Cardiac muscle cell (in vitro differentiated cells and primary cell): ENCODE measurements around the gene MASP2. TPM values are rescaled to one million over a fixed set of nuclear protein-coding genes. Genes with fewer than 3 reads are reported as not detected.

Experiments used
- DNase-seq, 2 donors: peaks; one replicate each; pipeline versions ENCODE4 v3.0.0 to v3.0.0-alpha.2; 2010 to 2017; ENCODE audit warnings: low read depth in 1 of 2, low spot score in 1 of 2
- H3K27ac ChIP-seq: fragments of 200-600 bp; sonication (generic); 2 replicates; pipeline ENCODE4 v1.5.1; 2016
- H3K27me3 ChIP-seq: fragments of 200-600 bp; sonication (generic); 2 replicates; pipeline ENCODE4 v1.6.0; 2016; ENCODE audit warnings: control low read depth
- H3K36me3 ChIP-seq: fragments of 200-600 bp; sonication (generic); 2 replicates; pipeline ENCODE4 v1.5.1; 2016; ENCODE audit warnings: control low read depth
- H3K4me1 ChIP-seq: fragments of 200-600 bp; sonication (generic); 2 replicates; pipeline ENCODE4 v1.8.1; 2017; ENCODE audit warnings: low read depth, mild to moderate bottlenecking, mixed run types
- H3K4me3 ChIP-seq: fragments of 200-600 bp; sonication (generic); 2 replicates; pipeline ENCODE4 v1.5.1; 2016; ENCODE audit warnings: mild to moderate bottlenecking
- H3K9me3 ChIP-seq: fragments of 200-600 bp; sonication (generic); 2 replicates; pipeline ENCODE4 v1.5.1; 2017; ENCODE audit warnings: low read depth, mild to moderate bottlenecking, control low read depth
- polyA plus RNA-seq: library from polyadenylated mRNA; unstranded; fragments of >200 nt; fragmentation: Nextera tagmentation; extraction: Ambion mirVana; gene quantifications from 2 replicates; pipeline ENCODE4 v1.2.1, GENCODE V29; 2016
- total RNA-seq: library from RNA; depleted of rRNA; stranded (reverse); fragments of >200 nt; gene quantifications from 2 replicates; pipeline ENCODE4 v1.2.3, GENCODE V29; 2016
- TF ChIP-seq, protein P1 (sequence below): IDR thresholded peaks from 2 replicates; pipeline ENCODE4 v1.5.1; 2012; ENCODE audit warnings: low read depth, mild to moderate bottlenecking, low read length

MASP2 gene
- total and polyA plus RNA-seq, 2 experiments from 2014 or later, result 0.40 TPM; not detected in 1

DNA sequence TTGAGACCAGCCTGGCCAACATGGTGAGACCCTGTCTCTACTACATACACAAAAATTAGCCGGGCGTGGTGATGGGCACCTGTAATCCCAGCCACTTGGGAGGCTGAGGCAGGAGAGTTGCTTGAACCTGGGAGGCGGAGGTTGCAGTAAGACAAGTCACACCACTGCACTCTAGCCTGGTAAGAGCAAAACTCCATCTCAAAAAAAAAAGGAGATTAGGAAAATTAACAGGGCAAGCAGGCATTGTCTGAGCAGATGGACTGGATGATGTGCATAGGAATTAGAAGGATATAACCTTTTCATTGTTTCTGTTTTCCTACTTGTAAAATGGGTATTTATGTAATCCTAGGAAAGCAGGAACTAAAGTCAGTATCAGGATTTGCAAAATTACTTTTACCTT, 19.0 kb downstream of the MASP2 start:
- no peak for DNase-seq
- TF ChIP-seq, protein P1, sequence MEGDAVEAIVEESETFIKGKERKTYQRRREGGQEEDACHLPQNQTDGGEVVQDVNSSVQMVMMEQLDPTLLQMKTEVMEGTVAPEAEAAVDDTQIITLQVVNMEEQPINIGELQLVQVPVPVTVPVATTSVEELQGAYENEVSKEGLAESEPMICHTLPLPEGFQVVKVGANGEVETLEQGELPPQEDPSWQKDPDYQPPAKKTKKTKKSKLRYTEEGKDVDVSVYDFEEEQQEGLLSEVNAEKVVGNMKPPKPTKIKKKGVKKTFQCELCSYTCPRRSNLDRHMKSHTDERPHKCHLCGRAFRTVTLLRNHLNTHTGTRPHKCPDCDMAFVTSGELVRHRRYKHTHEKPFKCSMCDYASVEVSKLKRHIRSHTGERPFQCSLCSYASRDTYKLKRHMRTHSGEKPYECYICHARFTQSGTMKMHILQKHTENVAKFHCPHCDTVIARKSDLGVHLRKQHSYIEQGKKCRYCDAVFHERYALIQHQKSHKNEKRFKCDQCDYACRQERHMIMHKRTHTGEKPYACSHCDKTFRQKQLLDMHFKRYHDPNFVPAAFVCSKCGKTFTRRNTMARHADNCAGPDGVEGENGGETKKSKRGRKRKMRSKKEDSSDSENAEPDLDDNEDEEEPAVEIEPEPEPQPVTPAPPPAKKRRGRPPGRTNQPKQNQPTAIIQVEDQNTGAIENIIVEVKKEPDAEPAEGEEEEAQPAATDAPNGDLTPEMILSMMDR, result no peak
- H3K36me3 ChIP-seq, result peaks cover 42% of the 10 kb centered on the region

DNA sequence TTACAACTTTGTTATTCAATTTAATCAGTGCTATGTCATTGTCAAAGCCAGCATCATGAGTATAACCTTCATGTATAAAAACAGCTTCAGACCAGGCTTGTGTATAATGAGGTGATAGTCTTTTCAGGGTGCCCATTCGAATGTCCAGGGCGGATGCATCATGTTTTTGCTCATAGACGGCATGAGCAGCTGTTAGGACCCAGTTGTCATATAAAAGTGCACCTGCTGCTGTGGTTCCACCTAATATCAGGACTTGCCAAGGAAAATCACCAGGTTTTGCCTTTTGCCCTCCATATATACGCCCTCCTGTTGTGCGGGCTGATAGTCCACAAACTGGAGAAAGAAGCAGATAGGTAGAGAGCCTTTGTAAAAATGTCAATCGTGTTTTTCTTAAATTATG, 19.7 kb downstream of the MASP2 start:
- peak overlapping the region; percentile 10 for H3K27ac ChIP-seq
- no peak overlapping the region for H3K4me3 ChIP-seq
- no peaks in the 10 kb centered on the region for H3K9me3 ChIP-seq
- TF ChIP-seq, protein P1, result no peak
- peaks cover 49% of the 10 kb centered on the region for H3K36me3 ChIP-seq
- H3K4me1 ChIP-seq, result no peaks in the 10 kb centered on the region
- no peaks in the 10 kb centered on the region for H3K27me3 ChIP-seq
- DNase-seq, result no peak

More for the DNA sequence above, 19.0 kb downstream of the MASP2 start:
- no peaks in the 10 kb centered on the region for H3K4me1 ChIP-seq
- no peak overlapping the region for H3K4me3 ChIP-seq
- H3K9me3 ChIP-seq, result no peaks in the 10 kb centered on the region
- no peaks in the 10 kb centered on the region for H3K27me3 ChIP-seq
- H3K27ac ChIP-seq, result no peak overlapping the region

DNA sequence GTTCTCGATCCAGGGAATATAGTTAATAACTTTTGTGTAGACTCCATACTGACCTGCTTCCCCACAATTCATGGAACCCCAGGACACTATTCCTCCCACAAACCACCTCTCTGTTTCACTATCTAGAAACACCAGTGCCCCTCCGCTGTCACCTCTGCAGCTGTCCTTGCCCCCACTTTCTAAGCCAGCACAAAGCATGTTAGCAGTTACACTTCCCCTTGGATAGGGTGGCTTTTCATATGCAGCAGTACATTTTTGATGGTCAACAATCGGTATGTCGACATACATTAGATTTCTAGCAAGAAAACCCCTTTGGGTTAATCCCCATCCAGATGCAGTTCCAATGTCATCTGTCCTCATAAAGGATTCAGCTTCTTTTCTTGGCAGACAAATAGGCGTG, 20.1 kb downstream of the MASP2 start:
- Histone ChIP-seq H3K36me3 (peaks cover 53% of the 10 kb centered on the region), H3K4me3 (no peak overlapping the region), H3K27ac (peak overlapping the region; percentile 30), H3K4me1 (no peaks in the 10 kb centered on the region), H3K27me3 (no peaks in the 10 kb centered on the region), H3K9me3 (no peaks in the 10 kb centered on the region)
- DNase-seq, result no peak
- TF ChIP-seq, protein P1, result no peak

DNA sequence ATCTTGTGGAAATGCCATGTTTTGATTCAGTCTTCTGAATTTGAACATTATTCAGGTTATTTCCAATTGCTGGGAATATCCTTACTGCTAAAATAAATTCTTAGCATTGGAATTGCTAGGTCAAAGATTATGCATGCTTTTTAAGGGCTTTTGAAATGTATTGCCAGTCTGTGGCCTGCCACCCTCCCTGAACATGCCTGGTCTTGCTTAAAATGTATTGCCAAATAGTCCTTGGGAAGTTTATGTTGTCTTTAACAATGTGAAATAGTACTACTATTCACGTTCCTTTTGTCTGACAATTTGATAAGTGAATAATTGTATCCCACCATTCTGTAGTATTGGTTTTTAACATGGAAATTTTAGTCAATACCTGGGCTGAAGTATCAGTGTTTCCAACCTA, 21.0 kb downstream of the MASP2 start:
- Histone ChIP-seq H3K27me3 (no peaks in the 10 kb centered on the region), H3K27ac (peak overlapping the region; percentile 38), H3K4me3 (no peak overlapping the region), H3K36me3 (peaks cover 62% of the 10 kb centered on the region), H3K4me1 (no peaks in the 10 kb centered on the region), H3K9me3 (no peaks in the 10 kb centered on the region)
- TF ChIP-seq, protein P1, result no peak
- no peak for DNase-seq

DNA sequence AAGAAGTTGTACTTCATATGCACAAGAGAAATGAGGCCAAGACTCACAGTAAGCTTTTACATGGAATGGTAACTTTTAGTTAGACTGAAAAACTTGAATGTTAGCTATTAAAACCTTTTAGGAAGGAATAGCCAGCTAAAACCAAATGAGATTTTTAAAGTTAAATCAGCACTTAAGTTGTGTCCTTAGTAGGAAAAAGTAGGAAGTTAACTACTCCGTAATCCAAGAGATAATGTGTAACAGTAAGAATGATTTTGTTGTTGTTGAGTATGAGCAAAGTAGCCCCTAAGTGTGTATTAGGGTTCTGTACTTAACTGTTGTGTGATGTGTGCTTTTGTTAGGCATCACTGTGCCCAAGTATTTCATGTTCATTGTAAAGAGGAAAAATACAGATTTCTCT, 21.4 kb downstream of the MASP2 start:
- H3K4me3 ChIP-seq, result no peak overlapping the region
- H3K9me3 ChIP-seq, result no peaks in the 10 kb centered on the region
- no peak for DNase-seq
- no peaks in the 10 kb centered on the region for H3K27me3 ChIP-seq
- peak overlapping the region; percentile 38 for H3K27ac ChIP-seq
- peaks cover 66% of the 10 kb centered on the region for H3K36me3 ChIP-seq
- TF ChIP-seq, protein P1, result no peak
- H3K4me1 ChIP-seq, result no peaks in the 10 kb centered on the region

DNA sequence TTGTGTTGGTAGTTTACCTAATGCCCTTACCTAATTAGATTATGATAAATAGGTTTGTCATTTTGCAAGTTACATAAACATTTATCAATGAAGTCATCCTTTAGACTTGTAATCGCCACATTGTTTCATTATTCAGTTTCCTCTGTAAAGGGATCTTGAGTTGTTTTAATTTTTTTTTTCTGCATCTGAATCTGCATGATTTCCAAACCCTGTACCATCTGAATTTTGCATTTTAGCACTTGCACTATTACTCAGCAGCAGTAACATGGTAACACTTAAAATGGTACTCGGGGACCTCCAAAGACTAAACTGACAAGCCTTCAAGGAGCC, 22.2 kb downstream of the MASP2 start:
- H3K27me3 ChIP-seq, result no peaks in the 10 kb centered on the region
- no peak overlapping the region for H3K27ac ChIP-seq
- TF ChIP-seq, protein P1, result no peak
- peaks cover 74% of the 10 kb centered on the region for H3K36me3 ChIP-seq
- DNase-seq, result no peak
- no peak overlapping the region for H3K4me3 ChIP-seq
- no peaks in the 10 kb centered on the region for H3K9me3 ChIP-seq
- no peaks in the 10 kb centered on the region for H3K4me1 ChIP-seq
